K562 (cell line): ENCODE data around the gene MAST1. TPM values are rescaled to one million over a fixed set of nuclear protein-coding genes. Genes with fewer than 3 reads are reported as not detected.
A peak's percentile ranks its signal among the peaks of the same experiment; 100 is the strongest.

Source experiments
- CBX8 ChIP-seq: fragments of 200-600 bp; sonication (generic); IDR thresholded peaks from 2 replicates; pipeline ENCODE4 v1.6.1; 2012; ENCODE audit warnings: borderline replicate concordance, mixed run types, low read depth, mild to moderate bottlenecking, moderate library complexity, mixed read lengths, low read length, control low read depth, inconsistent platforms; ENCODE audit not compliant: poor library complexity, severe bottlenecking; ENCODE audit errors: extremely low read depth
- HMGN3 ChIP-seq: IDR thresholded peaks from 2 replicates; pipeline ENCODE4 v1.6.1; 2011; ENCODE audit warnings: borderline replicate concordance, low read depth, mild to moderate bottlenecking, mixed read lengths, low read length; ENCODE audit not compliant: insufficient read length; ENCODE audit errors: extremely low read depth
- LEF1 ChIP-seq: fragments of 450-650 bp; IDR thresholded peaks from 2 replicates; pipeline ENCODE4 v1.6.1; 2016; ENCODE audit warnings: mild to moderate bottlenecking
- MTA2 ChIP-seq: fragments of 450-650 bp; IDR thresholded peaks from 2 replicates; pipeline ENCODE4 v1.6.1; 2016; ENCODE audit warnings: low read depth
- NEUROD1 ChIP-seq: fragments of 150-350 bp; IDR thresholded peaks from 2 replicates; pipeline ENCODE4 v1.6.1; 2014; ENCODE audit warnings: borderline replicate concordance, low read length, low read depth; ENCODE audit not compliant: partially characterized antibody
- RFX1 ChIP-seq: fragments of 450-650 bp; IDR thresholded peaks from 2 replicates; pipeline ENCODE4 v1.6.1; 2016; ENCODE audit warnings: mild to moderate bottlenecking, moderate library complexity
- RFX5 ChIP-seq: IDR thresholded peaks from 2 replicates; pipeline ENCODE4 v1.6.1; 2011; ENCODE audit warnings: low read depth, mild to moderate bottlenecking, improper control_type of control experiment, low read length
- SIRT6 ChIP-seq: IDR thresholded peaks from one replicate; pipeline ENCODE4 v1.6.1; 2012; ENCODE audit warnings: low read depth, mild to moderate bottlenecking, control low read depth, inconsistent platforms, low read length, moderate library complexity
- SOX6 ChIP-seq: fragments of 450-650 bp; IDR thresholded peaks from 2 replicates; pipeline ENCODE4 v1.6.1; 2014; ENCODE audit warnings: mild to moderate bottlenecking
- SP2 ChIP-seq: IDR thresholded peaks from 2 replicates; pipeline ENCODE4 v1.6.1; 2011; ENCODE audit warnings: mild to moderate bottlenecking, low read depth, low read length, moderate library complexity; ENCODE audit not compliant: poor library complexity, severe bottlenecking; ENCODE audit errors: extremely low read depth
- ZNF184 ChIP-seq: sonication (generic); formaldehyde crosslinking; IDR thresholded peaks from 2 replicates; pipeline ENCODE4 v1.5.0; 2020; ENCODE audit warnings: missing genetic modification reagents
- ZNF3 ChIP-seq: fragments of 250-450 bp; sonication (Bioruptor Pico); IDR thresholded peaks from 2 replicates; pipeline ENCODE4 v1.5.0; 2021; ENCODE audit warnings: mild to moderate bottlenecking, moderate library complexity
- ZNF316 ChIP-seq: fragments of 450-650 bp; IDR thresholded peaks from 2 replicates; pipeline ENCODE4 v1.6.1; 2016
- ZNF707 ChIP-seq: fragments of 250-450 bp; sonication (Bioruptor Pico); conservative IDR thresholded peaks from 2 replicates; pipeline ENCODE4 v1.8.0; 2022; ENCODE audit warnings: inconsistent platforms, mild to moderate bottlenecking, moderate library complexity
- polyA plus RNA-seq, 8 experiments: library from polyadenylated mRNA; depleted of rRNA in 4 of 8; stranded (reverse) in 5 of 8; unstranded in 3 of 8; fragments of >200 nt; fragmentation: Nextera tagmentation in 2 of 8; fragmentation: Illumina TruSeq in 1 of 8; extraction: Ambion mirVana in 2 of 8; extraction: Trizol in 1 of 8; gene quantifications; 2 replicates each; pipeline versions ENCODE4 v1.2.1 to v1.2.3, GENCODE V29; 2011 to 2014; ENCODE audit warnings: inconsistent platforms in 1 of 8, missing spikeins in 1 of 8
- total RNA-seq, 7 experiments: library from RNA; depleted of rRNA in 6 of 7; stranded (reverse); fragments of >200 nt in 6 of 7; fragmentation: Illumina TruSeq in 2 of 7; extraction: Trizol in 2 of 7; gene quantifications; 2 replicates each; pipeline versions ENCODE4 v1.2.1 to v1.2.3, GENCODE V29; 2011 to 2021; ENCODE audit warnings: low replicate concordance in 1 of 7
- TF ChIP-seq, protein P1 (sequence below): fragments of 450-650 bp; IDR thresholded peaks from 2 replicates; pipeline ENCODE4 v1.6.1; 2016; ENCODE audit warnings: low read depth
- TF ChIP-seq, protein P2 (sequence below): sonication (generic); IDR thresholded peaks from 2 replicates; pipeline ENCODE4 v1.6.1; 2016
- TF ChIP-seq, protein P3 (sequence below): fragments of 200-800 bp; sonication (Bioruptor generic); IDR thresholded peaks from 2 replicates; pipeline ENCODE4 v1.6.1; 2017; ENCODE audit warnings: missing genetic modification characterization, missing compliant biosample characterization

The MAST1 gene
- total and polyA plus RNA-seq, 9 of the 15 experiments (the other 6 are each of a cell fraction or from before 2014, with no cell fraction given), result 0.48 to 10.3 (median 3.9) TPM

DNA sequence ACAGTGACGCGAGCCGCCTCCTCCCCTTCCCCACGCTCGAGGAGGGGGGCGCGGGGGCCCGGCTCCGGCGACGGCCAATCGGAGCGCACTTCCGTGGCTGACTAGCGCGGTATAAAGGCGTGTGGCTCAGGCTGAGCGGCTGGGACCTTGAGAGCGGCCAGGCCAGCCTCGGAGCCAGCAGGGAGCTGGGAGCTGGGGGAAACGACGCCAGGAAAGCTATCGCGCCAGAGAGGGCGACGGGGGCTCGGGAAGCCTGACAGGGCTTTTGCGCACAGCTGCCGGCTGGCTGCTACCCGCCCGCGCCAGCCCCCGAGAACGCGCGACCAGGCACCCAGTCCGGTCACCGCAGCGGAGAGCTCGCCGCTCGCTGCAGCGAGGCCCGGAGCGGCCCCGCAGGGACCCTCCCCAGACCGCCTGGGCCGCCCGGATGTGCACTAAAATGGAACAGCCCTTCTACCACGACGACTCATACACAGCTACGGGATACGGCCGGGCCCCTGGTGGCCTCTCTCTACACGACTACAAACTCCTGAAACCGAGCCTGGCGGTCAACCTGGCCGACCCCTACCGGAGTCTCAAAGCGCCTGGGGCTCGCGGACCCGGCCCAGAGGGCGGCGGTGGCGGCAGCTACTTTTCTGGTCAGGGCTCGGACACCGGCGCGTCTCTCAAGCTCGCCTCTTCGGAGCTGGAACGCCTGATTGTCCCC lies 46.8 kb upstream of the MAST1 start, which contains the start of gene JUNB (continued):
- TF ChIP-seq, protein P1, sequence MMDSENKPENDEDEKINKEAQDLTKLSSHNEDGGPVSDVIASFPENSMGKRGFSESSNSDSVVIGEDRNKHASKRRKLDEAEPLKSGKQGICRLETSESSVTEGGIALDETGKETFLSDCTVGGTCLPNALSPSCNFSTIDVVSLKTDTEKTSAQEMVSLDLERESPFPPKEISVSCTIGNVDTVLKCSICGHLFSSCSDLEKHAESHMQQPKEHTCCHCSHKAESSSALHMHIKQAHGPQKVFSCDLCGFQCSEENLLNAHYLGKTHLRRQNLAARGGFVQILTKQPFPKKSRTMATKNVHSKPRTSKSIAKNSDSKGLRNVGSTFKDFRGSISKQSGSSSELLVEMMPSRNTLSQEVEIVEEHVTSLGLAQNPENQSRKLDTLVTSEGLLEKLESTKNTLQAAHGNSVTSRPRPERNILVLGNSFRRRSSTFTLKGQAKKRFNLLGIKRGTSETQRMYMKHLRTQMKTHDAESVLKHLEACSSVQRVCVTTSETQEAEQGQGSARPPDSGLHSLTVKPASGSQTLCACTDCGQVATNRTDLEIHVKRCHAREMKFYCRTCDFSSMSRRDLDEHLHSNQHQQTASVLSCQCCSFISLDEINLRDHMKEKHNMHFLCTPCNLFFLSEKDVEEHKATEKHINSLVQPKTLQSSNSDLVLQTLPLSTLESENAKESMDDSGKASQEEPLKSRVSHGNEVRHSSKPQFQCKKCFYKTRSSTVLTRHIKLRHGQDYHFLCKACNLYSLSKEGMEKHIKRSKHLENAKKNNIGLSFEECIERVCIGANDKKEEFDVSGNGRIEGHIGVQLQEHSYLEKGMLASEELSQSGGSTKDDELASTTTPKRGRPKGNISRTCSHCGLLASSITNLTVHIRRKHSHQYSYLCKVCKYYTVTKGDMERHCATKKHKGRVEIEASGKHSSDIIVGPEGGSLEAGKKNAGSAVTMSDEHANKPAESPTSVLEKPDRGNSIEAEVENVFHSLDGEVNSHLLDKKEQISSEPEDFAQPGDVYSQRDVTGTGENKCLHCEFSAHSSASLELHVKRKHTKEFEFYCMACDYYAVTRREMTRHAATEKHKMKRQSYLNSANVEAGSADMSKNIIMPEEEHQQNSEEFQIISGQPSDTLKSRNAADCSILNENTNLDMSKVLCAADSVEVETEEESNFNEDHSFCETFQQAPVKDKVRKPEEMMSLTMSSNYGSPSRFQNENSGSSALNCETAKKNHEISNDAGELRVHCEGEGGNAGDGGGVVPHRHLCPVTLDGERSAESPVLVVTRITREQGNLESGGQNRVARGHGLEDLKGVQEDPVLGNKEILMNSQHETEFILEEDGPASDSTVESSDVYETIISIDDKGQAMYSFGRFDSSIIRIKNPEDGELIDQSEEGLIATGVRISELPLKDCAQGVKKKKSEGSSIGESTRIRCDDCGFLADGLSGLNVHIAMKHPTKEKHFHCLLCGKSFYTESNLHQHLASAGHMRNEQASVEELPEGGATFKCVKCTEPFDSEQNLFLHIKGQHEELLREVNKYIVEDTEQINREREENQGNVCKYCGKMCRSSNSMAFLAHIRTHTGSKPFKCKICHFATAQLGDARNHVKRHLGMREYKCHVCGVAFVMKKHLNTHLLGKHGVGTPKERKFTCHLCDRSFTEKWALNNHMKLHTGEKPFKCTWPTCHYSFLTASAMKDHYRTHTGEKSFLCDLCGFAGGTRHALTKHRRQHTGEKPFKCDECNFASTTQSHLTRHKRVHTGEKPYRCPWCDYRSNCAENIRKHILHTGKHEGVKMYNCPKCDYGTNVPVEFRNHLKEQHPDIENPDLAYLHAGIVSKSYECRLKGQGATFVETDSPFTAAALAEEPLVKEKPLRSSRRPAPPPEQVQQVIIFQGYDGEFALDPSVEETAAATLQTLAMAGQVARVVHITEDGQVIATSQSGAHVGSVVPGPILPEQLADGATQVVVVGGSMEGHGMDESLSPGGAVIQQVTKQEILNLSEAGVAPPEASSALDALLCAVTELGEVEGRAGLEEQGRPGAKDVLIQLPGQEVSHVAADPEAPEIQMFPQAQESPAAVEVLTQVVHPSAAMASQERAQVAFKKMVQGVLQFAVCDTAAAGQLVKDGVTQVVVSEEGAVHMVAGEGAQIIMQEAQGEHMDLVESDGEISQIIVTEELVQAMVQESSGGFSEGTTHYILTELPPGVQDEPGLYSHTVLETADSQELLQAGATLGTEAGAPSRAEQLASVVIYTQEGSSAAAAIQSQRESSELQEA, result no peak
- TF ChIP-seq, protein P2, sequence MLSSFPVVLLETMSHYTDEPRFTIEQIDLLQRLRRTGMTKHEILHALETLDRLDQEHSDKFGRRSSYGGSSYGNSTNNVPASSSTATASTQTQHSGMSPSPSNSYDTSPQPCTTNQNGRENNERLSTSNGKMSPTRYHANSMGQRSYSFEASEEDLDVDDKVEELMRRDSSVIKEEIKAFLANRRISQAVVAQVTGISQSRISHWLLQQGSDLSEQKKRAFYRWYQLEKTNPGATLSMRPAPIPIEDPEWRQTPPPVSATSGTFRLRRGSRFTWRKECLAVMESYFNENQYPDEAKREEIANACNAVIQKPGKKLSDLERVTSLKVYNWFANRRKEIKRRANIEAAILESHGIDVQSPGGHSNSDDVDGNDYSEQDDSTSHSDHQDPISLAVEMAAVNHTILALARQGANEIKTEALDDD, result no peak
- no peak for TF ChIP-seq SP2
- 0 out of 2 replicates have a peak, but pooled peaks have one; percentile 56 for TF ChIP-seq SOX6
- no peak for TF ChIP-seq LEF1
- no peak for TF ChIP-seq ZNF3 (CRISPR knock-in tag)
- no peak for TF ChIP-seq ZNF316
- TF ChIP-seq, protein P3, sequence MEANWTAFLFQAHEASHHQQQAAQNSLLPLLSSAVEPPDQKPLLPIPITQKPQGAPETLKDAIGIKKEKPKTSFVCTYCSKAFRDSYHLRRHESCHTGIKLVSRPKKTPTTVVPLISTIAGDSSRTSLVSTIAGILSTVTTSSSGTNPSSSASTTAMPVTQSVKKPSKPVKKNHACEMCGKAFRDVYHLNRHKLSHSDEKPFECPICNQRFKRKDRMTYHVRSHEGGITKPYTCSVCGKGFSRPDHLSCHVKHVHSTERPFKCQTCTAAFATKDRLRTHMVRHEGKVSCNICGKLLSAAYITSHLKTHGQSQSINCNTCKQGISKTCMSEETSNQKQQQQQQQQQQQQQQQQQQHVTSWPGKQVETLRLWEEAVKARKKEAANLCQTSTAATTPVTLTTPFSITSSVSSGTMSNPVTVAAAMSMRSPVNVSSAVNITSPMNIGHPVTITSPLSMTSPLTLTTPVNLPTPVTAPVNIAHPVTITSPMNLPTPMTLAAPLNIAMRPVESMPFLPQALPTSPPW (CRISPR knock-in tag), result peak; percentile 100
- TF ChIP-seq NEUROD1, result peak; percentile 78
- TF ChIP-seq RFX1, result no peak
- TF ChIP-seq ZNF184 (CRISPR knock-in tag), result no peak
- TF ChIP-seq HMGN3, result peak; percentile 97
- TF ChIP-seq CBX8, result no peak
- TF ChIP-seq RFX5, result 0 out of 2 replicates have a peak, but pooled peaks have one; percentile 6
- no peak for TF ChIP-seq MTA2
- no peak for TF ChIP-seq SIRT6
- no peak for TF ChIP-seq ZNF707 (CRISPR knock-in tag)
